NT2/D1 (cell line): ENCODE data around the gene GALNT9.
A peak's percentile ranks its signal among the peaks of the same experiment; 100 is the strongest.

ENCODE experiments used
- DNase-seq: peaks from one replicate; pipeline ENCODE4 v3.0.0-alpha.2; 2011; ENCODE audit warnings: low read depth, low spot score
- H3K27me3 ChIP-seq: 2 replicates; pipeline ENCODE4 v1.6.0; 2011; ENCODE audit warnings: mild to moderate bottlenecking; ENCODE audit not compliant: insufficient read length, insufficient read depth
- H3K36me3 ChIP-seq: 2 replicates; pipeline ENCODE4 v1.6.1; 2011; ENCODE audit warnings: mild to moderate bottlenecking, low read length, mixed read lengths; ENCODE audit not compliant: insufficient read depth, insufficient read length
- H3K4me1 ChIP-seq: 2 replicates; pipeline ENCODE4 v1.5.1; 2011; ENCODE audit not compliant: insufficient read depth, insufficient read length
- H3K4me3 ChIP-seq: 2 replicates; pipeline ENCODE4 v1.5.1; 2011; ENCODE audit warnings: low read depth; ENCODE audit not compliant: insufficient read length
- H3K9ac ChIP-seq: 2 replicates; pipeline ENCODE4 v1.6.0; 2011; ENCODE audit warnings: low read depth; ENCODE audit not compliant: insufficient read length
- H3K9me3 ChIP-seq: 2 replicates; pipeline ENCODE4 v1.5.1; 2011; ENCODE audit warnings: mild to moderate bottlenecking, low read length; ENCODE audit not compliant: insufficient read depth
- SUZ12 ChIP-seq: IDR thresholded peaks from 2 replicates; pipeline ENCODE4 v1.6.1; 2011; ENCODE audit not compliant: insufficient read length, insufficient read depth; ENCODE audit errors: extremely low read depth
- YY1 ChIP-seq: IDR thresholded peaks from 2 replicates; pipeline ENCODE4 v1.6.1; 2011; ENCODE audit not compliant: insufficient read length, insufficient read depth
- ZNF274 ChIP-seq: IDR thresholded peaks from 2 replicates; pipeline ENCODE4 v1.6.1; 2011; ENCODE audit warnings: mild to moderate bottlenecking, low read depth, low read length

GALNT9 gene

DNA sequence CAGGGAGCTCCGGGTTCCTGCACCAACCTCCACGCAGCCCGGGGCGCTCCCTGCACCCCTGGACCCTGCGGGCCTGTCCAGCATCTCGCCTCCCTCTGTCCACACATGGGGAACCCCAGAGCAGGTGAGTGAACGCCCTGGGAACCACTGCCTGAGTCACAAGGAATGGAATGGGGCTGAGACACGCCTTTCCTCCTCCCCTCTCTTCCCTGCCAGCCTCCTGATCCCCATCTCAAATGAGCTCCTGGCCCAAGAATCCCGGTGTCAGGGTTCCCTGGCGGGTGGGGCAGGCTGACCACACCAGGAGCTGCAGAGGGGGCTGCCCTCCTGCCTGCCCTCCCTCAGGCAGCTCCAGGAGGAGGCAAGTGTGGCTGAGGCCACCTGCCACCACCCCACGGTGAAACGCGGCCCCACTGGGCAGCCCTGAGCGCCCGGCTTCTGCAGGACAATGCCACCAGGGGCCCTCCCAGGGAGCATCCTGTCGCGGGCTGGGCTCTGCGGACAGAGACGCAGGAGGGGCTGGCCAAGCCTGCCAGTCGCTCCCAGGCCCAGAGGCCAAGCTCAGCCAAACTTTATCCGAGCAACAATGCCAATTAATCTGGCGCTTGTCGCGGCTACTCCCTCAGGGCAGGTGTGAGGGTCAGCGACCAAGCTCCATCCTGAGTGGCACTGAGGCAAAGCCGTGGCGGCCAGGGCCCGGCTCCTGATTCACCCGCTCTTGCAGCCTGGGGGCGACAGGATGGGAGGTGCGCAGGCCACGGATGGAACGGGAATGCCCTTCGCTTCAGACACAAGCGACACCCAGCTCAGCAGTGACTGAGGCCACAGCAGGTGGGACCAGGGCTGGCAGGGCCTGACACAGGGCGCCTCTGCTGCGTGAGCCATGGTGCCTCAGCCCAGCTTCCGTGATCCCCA is 44.3 kb downstream of the GALNT9 start:
- no peak overlapping the region for H3K4me3 ChIP-seq
- no peaks in the 10 kb centered on the region for H3K9me3 ChIP-seq
- TF ChIP-seq SUZ12 (no peak), YY1 (no peak), ZNF274 (no peak)
- peaks cover 21% of the 10 kb centered on the region for H3K27me3 ChIP-seq
- peak overlapping the region; percentile 51 for H3K9ac ChIP-seq
- H3K36me3 ChIP-seq = no peaks in the 10 kb centered on the region
- DNase-seq = no peak
- peaks cover 35% of the 10 kb centered on the region for H3K4me1 ChIP-seq

DNA sequence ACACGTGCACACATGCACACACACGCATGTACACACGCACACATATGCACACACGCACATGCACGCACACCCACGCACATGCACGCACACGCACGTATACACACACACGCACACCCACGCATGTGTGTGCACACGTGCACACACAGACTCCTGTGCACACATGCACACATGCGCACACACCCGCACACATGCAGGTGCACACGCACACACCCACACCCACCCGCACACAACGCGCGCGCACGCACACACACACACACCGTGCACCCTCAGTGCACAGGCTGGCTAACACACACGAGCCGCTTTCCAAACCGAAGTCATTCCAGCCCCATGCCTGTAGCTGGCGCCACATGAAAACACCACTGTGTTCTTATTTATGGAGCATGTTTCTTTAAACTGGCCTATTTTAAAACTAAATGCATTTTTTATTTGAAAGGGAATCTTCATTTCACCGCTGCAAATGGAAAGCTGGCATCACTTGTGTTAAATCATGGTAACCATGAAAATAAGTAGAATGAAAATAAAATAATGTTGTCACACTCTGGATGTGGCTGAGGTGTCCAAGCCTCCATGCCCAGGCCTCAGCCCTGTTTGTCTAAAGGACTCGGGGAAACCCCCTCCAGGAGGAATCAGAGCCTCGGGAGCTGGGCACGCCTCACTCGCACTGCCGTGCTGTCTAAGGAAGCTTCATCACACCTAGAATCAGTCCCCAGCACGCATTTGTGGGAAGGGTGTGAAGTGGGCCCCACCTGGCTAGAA is 45.1 kb downstream of the GALNT9 start:
- H3K9ac ChIP-seq = peak overlapping the region; percentile 51
- no peak for DNase-seq
- H3K9me3 ChIP-seq = no peaks in the 10 kb centered on the region
- peaks cover 27% of the 10 kb centered on the region for H3K4me1 ChIP-seq
- peaks cover 13% of the 10 kb centered on the region for H3K27me3 ChIP-seq
- H3K36me3 ChIP-seq = no peaks in the 10 kb centered on the region
- H3K4me3 ChIP-seq = no peak overlapping the region
- TF ChIP-seq ZNF274 (no peak), YY1 (no peak), SUZ12 (no peak)

DNA sequence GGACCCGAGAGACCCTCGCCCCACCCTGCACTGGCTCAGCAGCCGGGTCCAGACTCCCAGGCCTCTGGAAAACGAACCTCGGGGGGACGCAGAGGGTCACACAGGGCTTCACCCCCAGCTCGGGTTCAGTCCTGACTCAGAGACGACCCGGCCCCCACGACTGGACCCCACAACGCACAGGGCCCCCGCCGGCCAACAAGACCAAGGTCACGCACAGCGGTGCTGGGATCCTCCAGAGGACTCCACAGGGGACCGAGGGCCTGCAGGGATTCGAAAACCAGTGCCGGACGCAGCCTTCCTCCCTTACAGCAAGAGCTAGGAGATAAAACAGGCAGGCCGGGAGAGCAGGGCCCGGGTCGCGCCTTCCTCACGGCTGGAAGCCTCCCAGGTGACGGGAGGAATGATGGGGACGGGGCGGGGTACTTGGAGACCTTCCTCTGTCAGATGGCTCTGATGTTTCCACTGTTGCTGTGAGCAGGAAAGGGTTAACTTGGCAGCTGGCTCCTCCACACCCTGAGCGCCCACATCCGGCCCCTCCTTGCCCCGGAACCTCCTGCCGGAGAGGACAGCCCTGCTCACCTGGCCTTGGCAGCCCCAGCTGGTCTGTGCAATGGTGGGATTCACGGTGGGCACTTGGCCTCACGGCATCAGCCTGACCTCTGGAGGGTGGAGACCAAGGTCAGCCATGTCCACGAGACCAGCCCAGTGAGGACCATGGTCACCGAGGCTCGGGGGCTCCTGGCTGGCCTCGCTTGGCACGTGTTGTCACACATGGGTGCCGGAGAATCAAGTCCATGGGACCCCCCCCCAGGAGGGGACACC is 46.2 kb downstream of the GALNT9 start:
- H3K36me3 ChIP-seq = no peaks in the 10 kb centered on the region
- H3K9ac ChIP-seq = no peak overlapping the region
- no peak overlapping the region for H3K4me3 ChIP-seq
- peaks cover 31% of the 10 kb centered on the region for H3K4me1 ChIP-seq
- no peaks in the 10 kb centered on the region for H3K9me3 ChIP-seq
- TF ChIP-seq YY1 (no peak), ZNF274 (no peak), SUZ12 (no peak)
- no peak for DNase-seq
- H3K27me3 ChIP-seq = peaks cover 8% of the 10 kb centered on the region

DNA sequence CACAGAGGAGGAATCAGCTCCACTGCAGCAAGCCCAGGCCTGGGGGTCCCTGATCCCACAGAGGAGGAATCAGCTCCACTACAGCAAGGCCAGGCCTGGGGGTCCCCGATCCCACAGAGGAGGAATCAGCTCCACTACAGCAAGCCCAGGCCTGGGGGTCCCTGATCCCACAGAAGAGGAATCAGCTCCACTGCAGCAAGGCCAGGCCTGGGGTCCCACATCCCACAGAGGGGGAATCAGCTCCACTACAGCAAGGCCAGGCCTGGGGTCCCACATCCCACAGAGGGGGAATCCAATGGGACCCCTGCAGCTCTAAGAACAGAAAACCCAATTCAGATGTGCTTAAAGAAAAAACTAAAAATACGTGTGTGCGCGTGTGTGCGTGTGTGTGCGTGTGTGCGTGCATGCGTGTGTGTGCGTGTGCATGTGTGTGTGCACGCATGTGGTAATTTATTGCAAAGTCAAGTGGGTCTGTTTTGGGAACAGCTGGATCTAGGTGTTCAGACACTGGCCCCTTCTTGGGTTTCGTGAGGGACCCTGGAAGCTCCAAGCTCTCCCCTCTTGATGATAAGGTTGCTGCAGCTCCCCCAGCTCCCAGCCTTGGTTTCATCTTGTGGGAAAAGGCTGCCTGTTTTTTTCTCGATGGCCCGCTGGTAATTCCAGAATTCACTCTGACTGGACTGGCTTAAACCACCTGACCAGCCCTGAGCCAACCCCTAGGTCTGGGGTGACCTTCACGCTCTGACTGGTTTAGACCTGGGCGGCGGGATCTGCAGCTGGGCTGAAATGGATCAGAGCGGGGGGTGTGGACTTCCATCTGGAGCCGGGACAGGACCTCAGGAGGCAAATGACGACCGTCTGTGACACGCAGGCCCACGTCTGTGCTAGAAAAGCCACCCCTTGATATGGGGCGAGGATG is 47.1 kb downstream of the GALNT9 start:
- H3K4me3 ChIP-seq = no peak overlapping the region
- H3K27me3 ChIP-seq = peaks cover 3% of the 10 kb centered on the region
- H3K9me3 ChIP-seq = no peaks in the 10 kb centered on the region
- no peaks in the 10 kb centered on the region for H3K36me3 ChIP-seq
- H3K9ac ChIP-seq = no peak overlapping the region
- no peak for DNase-seq
- TF ChIP-seq ZNF274 = no peak
- no peak for TF ChIP-seq SUZ12
- TF ChIP-seq YY1 = no peak
- H3K4me1 ChIP-seq = peaks cover 31% of the 10 kb centered on the region

DNA sequence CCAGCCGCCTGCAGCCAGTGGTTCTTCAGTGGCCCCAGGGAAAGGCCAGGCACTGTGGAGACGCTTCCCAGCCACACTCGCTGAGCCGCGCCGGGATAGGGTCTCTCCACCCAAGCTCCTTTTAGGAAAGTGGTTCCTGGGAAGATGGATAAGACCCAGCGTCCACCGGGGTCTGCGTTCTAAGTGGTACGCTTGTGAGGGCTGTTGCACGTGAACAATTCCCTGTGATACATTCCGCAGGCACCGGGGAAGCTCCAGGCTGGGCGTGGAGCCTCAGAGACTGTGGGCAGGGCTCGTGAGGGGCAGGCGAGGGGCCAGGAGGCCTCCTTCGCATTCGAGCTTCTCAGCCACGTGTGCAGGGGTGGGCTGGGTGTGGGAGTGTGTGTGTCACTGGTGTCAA is 48.4 kb downstream of the GALNT9 start:
- Histone ChIP-seq H3K4me1 (peaks cover 31% of the 10 kb centered on the region), H3K27me3 (peaks cover 3% of the 10 kb centered on the region), H3K36me3 (no peaks in the 10 kb centered on the region), H3K4me3 (no peak overlapping the region), H3K9ac (no peak overlapping the region), H3K9me3 (no peaks in the 10 kb centered on the region)
- TF ChIP-seq SUZ12 (no peak), ZNF274 (no peak), YY1 (no peak)
- no peak for DNase-seq

DNA sequence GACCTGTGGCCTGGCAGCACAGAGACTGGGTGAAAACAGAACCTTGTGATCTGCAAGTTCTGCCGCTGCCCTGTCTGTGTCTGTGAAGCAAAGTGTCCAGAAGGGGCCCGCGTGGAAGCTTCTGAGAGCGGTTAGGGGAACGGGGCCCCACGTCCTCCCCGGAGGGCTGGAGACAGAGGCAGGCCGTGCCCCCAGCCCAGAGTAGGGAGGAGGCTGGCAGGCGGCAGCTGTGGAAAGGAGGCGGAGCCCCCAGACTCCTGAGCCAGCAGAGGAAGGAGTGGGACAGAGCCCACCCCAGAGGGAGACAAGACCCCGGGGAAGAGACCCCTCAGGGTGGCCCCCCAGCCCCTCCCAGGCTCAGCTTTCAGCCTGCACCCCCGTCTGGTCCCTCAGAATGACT is 49.0 kb downstream of the GALNT9 start:
- Histone ChIP-seq H3K4me1 (peaks cover 34% of the 10 kb centered on the region), H3K36me3 (no peaks in the 10 kb centered on the region)

More for the DNA sequence above, 49.0 kb downstream of the GALNT9 start:
- Histone ChIP-seq H3K9me3 (no peaks in the 10 kb centered on the region), H3K9ac (no peak overlapping the region), H3K4me3 (no peak overlapping the region), H3K27me3 (peaks cover 3% of the 10 kb centered on the region)
- no peak for DNase-seq
- TF ChIP-seq ZNF274 (no peak), YY1 (no peak), SUZ12 (no peak)
